CD4-positive, alpha-beta T cell treated with Interferon alpha-2 for 1 hour (primary cell): ENCODE results near the gene DLGAP1.
"Not testable (repeated sequence)": the region's sequence is repeated elsewhere in the genome, so short reads cannot be mapped to it uniquely, and the experiment has no call there.

Source experiments
- DNase-seq, 2 donors: peaks; one replicate each; pipeline ENCODE4 v3.0.0-alpha.2; 2020 to 2022

DLGAP1 gene

GRCh38 chr18:3709205-3709604 lies 745.9 kb downstream of the DLGAP1 start:
- no peak for DNase-seq

GRCh38 chr18:3706279-3707097 lies 748.6 kb downstream of the DLGAP1 start:
- DNase-seq: peak in 1 of 2 donors; percentile 22

- DNase-seq: no peak
These were observed 750.4 kb downstream of the DLGAP1 start for GRCh38 chr18:3704556-3705344.

GRCh38 chr18:3703732-3704176 lies 751.4 kb downstream of the DLGAP1 start:
- peak; percentile 10 to 29 for DNase-seq

GRCh38 chr18:3699707-3700567 lies 755.2 kb downstream of the DLGAP1 start:
- DNase-seq: peak in 1 of 2 donors; percentile 15

GRCh38 chr18:3694030-3694778 lies 760.9 kb downstream of the DLGAP1 start:
- not testable (repeated sequence) for DNase-seq

- no peak for DNase-seq
These were observed 761.7 kb downstream of the DLGAP1 start for GRCh38 chr18:3693410-3693809.

- no peak for DNase-seq
These were observed 762.4 kb downstream of the DLGAP1 start for GRCh38 chr18:3692691-3693090.

GRCh38 chr18:3692113-3692621 lies 762.9 kb downstream of the DLGAP1 start:
- DNase-seq: no peak

GRCh38 chr18:3691705-3692104 lies 763.4 kb downstream of the DLGAP1 start:
- no peak for DNase-seq

- no peak for DNase-seq
These were observed 764.4 kb downstream of the DLGAP1 start for GRCh38 chr18:3690764-3691066.

- DNase-seq: no peak
These were observed 764.9 kb downstream of the DLGAP1 start for GRCh38 chr18:3689986-3690763.

GRCh38 chr18:3689091-3689490 lies 766.0 kb downstream of the DLGAP1 start:
- no peak for DNase-seq

- DNase-seq: no peak
These were observed 766.4 kb downstream of the DLGAP1 start for GRCh38 chr18:3688690-3689089.

- no peak for DNase-seq
These were observed 771.6 kb downstream of the DLGAP1 start for GRCh38 chr18:3683483-3683882.

GRCh38 chr18:3682061-3682460 lies 773.0 kb downstream of the DLGAP1 start:
- no peak for DNase-seq

- DNase-seq: peak in 1 of 2 donors; percentile 11
These were observed 775.9 kb downstream of the DLGAP1 start for GRCh38 chr18:3679241-3679640.

GRCh38 chr18:3675994-3676393 lies 779.1 kb downstream of the DLGAP1 start:
- DNase-seq: no peak

- no peak for DNase-seq
These were observed 779.7 kb downstream of the DLGAP1 start for GRCh38 chr18:3675446-3675845.

GRCh38 chr18:3671176-3671575 lies 783.9 kb downstream of the DLGAP1 start:
- DNase-seq: no peak

- DNase-seq: no peak
These were observed 785.7 kb downstream of the DLGAP1 start for GRCh38 chr18:3669376-3669775.
